HG03139 (cell line): ENCODE measurements around the gene ZBTB44.
A peak's percentile ranks its signal among the peaks of the same experiment; 100 is the strongest.
"Not testable (repeated sequence)": the region's sequence is repeated elsewhere in the genome, so short reads cannot be mapped to it uniquely, and the experiment has no call there.

Source experiments
- ATAC-seq: cut with Tn5 transposase; IDR thresholded peaks from one replicate; pipeline ENCODE4 v1.9.1; 2021; ENCODE audit not compliant: unreplicated experiment

ZBTB44 gene

DNA sequence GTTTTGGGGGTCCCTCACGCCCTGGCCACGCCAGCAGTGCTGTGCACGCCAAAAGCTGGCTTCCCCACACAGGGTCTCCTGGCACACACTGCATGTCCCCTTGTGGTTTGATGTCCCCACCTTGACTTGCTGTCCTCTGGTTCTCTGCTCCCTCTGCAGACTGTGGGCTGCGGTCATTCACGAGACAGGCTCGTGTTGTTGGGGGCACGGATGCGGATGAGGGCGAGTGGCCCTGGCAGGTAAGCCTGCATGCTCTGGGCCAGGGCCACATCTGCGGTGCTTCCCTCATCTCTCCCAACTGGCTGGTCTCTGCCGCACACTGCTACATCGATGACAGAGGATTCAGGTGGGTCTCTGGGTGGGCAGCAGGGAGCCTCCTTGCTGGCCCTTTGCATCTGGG is 114.9 kb downstream of the ZBTB44 start:
- no peak for ATAC-seq

DNA sequence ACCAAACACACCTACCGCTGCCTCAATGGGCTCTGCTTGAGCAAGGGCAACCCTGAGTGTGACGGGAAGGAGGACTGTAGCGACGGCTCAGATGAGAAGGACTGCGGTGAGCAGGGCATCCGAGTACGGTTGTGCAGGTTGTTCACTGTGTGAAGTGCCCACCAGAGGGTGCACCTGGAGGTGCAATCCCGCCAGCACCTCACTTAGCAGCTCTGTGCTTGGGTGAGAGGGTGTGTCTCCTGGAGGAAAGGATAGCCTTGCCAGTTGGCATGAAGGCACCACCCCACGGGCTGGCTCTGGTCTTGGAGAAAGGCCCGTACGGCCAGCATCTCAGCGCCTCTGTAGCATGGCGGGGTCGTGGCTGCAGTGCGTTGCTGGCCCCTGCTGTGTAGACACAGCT is 115.8 kb downstream of the ZBTB44 start:
- ATAC-seq, result no peak

- no peak for ATAC-seq
These were observed 116.4 kb downstream of the ZBTB44 start for GRCh38 chr11:130198292-130198691.

GRCh38 chr11:130197386-130198035 is 117.2 kb downstream of the ZBTB44 start:
- ATAC-seq, result no peak

GRCh38 chr11:130194241-130195023 is 120.3 kb downstream of the ZBTB44 start:
- no peak for ATAC-seq

- ATAC-seq, result not testable (repeated sequence)
These were observed 121.2 kb downstream of the ZBTB44 start for GRCh38 chr11:130193551-130193950.

DNA sequence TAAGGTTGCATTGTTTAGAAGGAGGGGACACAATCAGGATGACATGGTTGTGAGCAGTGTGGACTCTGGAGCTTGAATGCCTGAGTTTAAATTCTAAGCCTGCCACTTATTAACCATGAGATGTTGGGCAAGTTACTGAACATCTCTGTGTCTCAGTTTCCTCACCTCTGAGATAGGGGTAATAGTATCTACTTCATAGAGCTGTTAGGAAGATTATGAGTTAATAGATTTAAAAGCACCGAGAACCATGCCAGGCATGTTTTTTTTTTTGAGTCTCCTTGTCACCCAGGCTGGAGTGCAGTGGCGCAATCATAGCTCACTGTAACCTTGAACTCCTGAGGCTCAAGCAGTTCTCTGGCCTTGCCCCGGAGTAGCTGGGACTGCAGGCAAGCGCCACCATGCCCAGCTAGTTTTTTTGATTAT is 121.9 kb downstream of the ZBTB44 start:
- no peak for ATAC-seq

- ATAC-seq, result no peak
These were observed 122.8 kb downstream of the ZBTB44 start for GRCh38 chr11:130191896-130192295.

- ATAC-seq, result no peak
These were observed 124.3 kb downstream of the ZBTB44 start for GRCh38 chr11:130190371-130190881.

- ATAC-seq, result no peak
These were observed 125.1 kb downstream of the ZBTB44 start for GRCh38 chr11:130189492-130190210.

DNA sequence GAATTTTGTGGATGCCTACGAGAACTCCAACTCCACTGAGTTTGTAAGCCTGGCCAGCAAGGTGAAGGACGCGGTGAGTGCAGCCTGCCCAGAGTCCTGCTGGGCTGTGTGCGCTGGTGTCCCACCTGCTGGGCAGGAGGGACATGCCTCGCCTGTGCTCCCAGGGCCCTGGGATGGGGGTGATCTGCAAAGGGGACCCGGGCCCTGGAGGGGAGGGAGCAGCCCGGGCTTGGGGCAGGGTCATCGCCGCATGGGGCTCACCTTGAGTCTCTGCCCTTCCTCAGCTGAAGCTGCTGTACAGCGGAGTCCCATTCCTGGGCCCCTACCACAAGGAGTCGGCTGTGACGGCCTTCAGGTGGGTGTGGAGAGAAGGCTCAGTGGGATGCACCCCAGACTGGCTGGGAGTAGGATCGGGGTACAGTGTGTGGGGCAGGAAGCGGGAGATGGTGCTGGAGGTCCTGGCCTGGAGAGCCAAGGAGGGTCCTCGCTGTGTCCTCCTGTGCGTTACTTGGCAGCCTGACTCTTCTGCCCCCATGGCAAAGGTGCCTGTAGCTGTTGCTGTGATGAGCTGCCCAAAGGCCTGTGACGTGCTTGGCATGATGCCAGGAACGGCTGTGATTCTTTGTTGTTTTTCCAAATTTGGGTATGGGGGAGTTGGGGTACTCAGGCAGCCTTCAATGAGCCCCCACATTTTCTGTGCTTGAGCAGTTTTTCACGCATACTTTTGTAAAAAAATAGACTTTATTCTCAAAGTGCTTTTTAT is 126.0 kb downstream of the ZBTB44 start:
- ATAC-seq, result no peak

DNA sequence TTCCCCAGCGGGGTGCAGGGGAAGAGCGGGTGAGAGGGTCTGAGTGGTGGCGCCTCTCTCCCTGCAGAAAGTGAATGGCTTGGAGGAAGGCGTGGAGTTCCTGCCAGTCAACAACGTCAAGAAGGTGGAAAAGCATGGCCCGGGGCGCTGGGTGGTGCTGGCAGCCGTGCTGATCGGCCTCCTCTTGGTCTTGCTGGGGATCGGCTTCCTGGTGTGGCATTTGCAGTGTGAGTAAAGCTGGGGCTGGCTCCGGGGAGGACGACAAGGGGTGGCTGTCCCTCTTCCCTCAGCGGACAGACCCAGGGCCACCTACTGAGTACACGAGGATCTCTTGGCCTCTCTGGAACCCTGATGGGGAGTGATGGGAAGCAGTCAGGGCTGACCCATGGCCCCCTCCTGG is 126.7 kb downstream of the ZBTB44 start:
- ATAC-seq, result no peak

DNA sequence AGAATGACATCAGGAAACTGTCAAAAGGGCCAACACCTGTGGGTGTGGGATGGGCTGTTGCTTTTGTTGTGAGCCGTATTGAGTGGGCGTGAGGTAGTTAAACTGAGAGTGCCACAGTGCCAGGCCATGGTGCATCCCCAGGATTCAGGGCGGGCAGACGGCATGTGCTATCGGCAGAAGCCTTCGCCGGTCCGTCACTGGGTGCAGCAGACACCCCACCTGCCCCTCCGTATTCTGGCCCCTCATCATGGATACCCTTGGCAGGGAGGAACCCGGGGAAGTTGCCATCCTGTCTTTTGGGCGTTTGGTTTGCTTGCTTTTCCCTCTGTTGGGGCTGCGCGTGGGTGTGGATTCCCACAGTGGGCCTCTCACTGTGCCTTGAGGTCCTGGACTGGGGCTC is 127.6 kb downstream of the ZBTB44 start:
- no peak for ATAC-seq

DNA sequence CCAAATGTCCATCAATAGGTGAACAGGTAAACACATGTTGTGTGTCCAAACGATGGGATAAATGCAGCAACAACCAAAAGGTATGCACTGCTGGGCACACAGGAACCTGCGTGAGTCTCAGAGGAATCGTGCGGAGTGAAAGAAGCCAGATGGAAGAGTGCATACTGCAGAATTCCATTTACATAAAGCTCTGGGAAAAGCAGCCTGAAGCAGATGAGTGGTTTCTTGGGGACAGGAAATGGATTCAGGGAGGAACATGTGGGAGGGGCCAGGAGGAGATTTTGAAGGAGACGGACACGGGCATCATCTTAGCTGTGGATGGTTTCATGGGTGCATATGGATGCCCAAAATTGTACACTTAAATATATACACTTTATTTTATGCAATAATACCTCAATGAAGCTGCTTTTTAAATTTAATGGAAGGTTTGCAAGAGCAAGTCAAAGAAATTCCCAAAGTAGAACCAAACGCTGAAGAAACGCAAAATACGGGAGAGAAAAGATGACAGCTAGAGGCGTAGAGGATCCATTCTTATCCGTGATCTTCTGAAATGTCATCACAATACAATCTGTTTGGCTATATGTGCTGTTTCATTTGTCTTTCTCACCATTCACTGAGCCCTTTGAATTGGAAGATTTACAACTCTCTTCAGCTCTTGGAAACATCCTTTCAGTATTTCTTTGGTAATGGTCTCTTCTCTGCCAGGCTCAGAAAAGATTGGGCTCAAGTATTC is 130.7 kb downstream of the ZBTB44 start:
- no peak for ATAC-seq

- peak; percentile 62 for ATAC-seq
These were observed 133.1 kb downstream of the ZBTB44 start for GRCh38 chr11:130181295-130182272.

DNA sequence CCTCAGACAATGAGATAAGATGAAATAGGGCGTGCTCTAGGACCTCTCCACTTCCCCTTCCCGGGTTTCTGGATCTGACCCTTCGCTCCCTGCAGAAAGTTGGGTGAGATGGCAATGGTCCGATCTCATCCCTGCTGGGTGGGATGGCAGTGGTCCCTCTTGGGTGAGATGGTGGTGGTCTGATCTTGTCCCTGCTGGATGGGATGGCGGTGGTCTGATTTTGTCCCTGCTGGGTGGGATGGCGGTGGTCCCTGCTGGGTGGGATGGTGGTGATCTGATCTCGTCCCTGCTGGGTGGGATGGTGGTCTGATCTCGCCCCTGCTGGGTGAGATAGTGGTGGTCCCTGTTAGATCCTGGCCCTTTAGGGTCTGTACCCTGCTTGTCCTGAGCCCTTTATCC is 133.8 kb downstream of the ZBTB44 start:
- no peak for ATAC-seq

- no peak for ATAC-seq
These were observed 134.2 kb downstream of the ZBTB44 start for GRCh38 chr11:130180491-130180890.

DNA sequence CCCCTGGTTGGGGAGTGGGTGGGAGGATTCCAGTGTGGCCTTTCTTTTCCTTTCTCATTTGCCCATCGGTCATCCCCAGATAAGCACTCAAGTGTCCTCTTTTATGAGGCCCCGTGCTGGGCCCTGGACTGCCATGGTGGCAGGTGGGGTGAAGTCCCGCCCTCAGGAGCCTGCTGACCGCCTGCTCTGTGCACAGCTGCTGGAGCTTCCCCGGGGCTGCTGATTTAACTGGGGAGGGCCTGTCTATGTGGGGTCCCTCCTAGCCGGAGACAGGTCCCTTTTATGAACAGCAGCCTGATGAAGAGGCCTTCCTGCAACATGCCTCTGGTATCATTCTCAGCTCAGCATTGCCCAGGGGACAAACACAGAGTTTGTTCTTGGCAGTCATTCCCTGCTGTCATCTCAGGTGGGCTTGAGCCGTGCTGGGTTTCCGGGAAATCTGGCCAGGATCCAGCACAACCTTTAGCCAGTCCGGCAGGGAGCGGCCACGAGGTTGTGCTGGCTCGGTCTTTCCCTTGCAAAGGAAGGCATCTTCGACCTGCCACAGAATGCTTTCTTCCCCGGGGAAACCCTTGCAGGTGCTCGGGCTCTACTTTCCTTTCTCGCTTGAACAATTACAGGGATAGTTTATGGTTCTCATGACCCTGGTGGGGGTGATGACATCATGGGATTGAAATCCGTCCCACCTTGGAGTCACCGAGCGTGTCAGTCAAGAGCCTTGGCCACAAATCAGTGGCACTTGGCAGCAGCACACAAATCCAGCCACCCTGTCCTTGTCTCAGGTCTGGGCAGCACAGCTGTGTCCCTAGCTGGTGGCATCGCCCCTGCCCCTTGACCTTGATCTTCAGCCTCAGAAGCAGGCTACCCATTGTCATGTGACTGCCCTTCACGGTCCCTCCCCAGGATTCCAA is 135.1 kb downstream of the ZBTB44 start:
- no peak for ATAC-seq
